HEK293T (cell line): ENCODE data around the gene CADM1.

ENCODE experiments used
- CTBP1 ChIP-seq: fragments of 450-650 bp; IDR thresholded peaks from 2 replicates; pipeline ENCODE4 v1.6.1; 2016; ENCODE audit warnings: borderline replicate concordance
- L3MBTL2 ChIP-seq: fragments of 450-650 bp; conservative IDR thresholded peaks from 2 replicates; pipeline ENCODE4 v1.6.1; 2016; ENCODE audit warnings: mild to moderate bottlenecking
- SP1 ChIP-seq: fragments of 450-650 bp; IDR thresholded peaks from 2 replicates; pipeline ENCODE4 v1.6.1; 2017
- SUZ12 ChIP-seq: fragments of 450-650 bp; IDR thresholded peaks from 2 replicates; pipeline ENCODE4 v1.6.1; 2016; ENCODE audit warnings: mild to moderate bottlenecking

- no peak for TF ChIP-seq L3MBTL2
- no peak for TF ChIP-seq CTBP1
- TF ChIP-seq SUZ12 = no peak
- TF ChIP-seq SP1 = no peak
Measured at GRCh38 chr11:115314330-115314920, 189.8 kb downstream of the CADM1 start.
